Mucosa of descending colon (tissue), 3 donors: ENCODE results near the gene CLDN2. TPM values are rescaled to one million over a fixed set of nuclear protein-coding genes. Genes with fewer than 3 reads are reported as not detected.

ENCODE experiments used
- ATAC-seq: fragments of 200-7000 bp; cut with Tn5 transposase; one replicate; pipeline ENCODE4 v1.9.1; 2020; ENCODE audit warnings: mild to moderate bottlenecking, moderate library complexity
- DNase-seq, 3 donors: peaks; one replicate each; pipeline ENCODE4 v3.0.0-alpha.2; 2020
- H3K36me3 ChIP-seq: fragments of 200-600 bp; one replicate; pipeline ENCODE4 v1.8.0; 2021; ENCODE audit warnings: low read depth, mild to moderate bottlenecking
- H3K4me1 ChIP-seq: fragments of 200-600 bp; one replicate; pipeline ENCODE4 v1.8.0; 2021; ENCODE audit warnings: low read depth, mild to moderate bottlenecking
- H3K4me3 ChIP-seq: fragments of 200-600 bp; one replicate; pipeline ENCODE4 v1.8.0; 2021; ENCODE audit warnings: mild to moderate bottlenecking
- H3K9me3 ChIP-seq: fragments of 200-600 bp; one replicate; pipeline ENCODE4 v1.8.0; 2021; ENCODE audit warnings: mild to moderate bottlenecking
- CTCF ChIP-seq: fragments of 200-600 bp; IDR thresholded peaks from one replicate; pipeline ENCODE4 v1.8.0; 2022; ENCODE audit warnings: antibody characterized with exemption, mild to moderate bottlenecking
- intact Hi-C, 2 donors: fragments of 100-400 bp; cut with DNase I in 1 of 2; cut with micrococcal nuclease in 1 of 2; formaldehyde crosslinking; loops; one replicate each; pipeline versions ENCODE4 v1.11.0 to v1.11.1; 2022; cut with DNase I, micrococcal nuclease
- total RNA-seq, 3 donors: library from RNA; stranded (reverse); fragmentation: NEBNext Ultra II Directional in 2 of 3; extraction: Animal tissue kit (Norgen Biotek cat#: 25700) in 2 of 3; gene quantifications; one replicate each; pipeline versions ENCODE4 v1.2.1 to v1.2.4, GENCODE V29; 2021 to 2023
- donor health status: DM: no; HTN: no; CAD: no; lungs with moderate emphysema.
- donor health status: DM: no; HTN: no; CAD: no.
- donor health status: DM: no; HTN: yes; CAD: no.

Gene CLDN2
- total RNA-seq, 3 donors from 2014 or later: 0.09 to 0.70 (median 0.22) TPM

GRCh38 chrX:106903856-106904528 lies 16.2 kb upstream of the CLDN2 start:
- Histone ChIP-seq H3K4me1 (no peaks in the 10 kb centered on the region), H3K4me3 (no peak overlapping the region), H3K36me3 (no peaks in the 10 kb centered on the region), H3K9me3 (no peaks in the 10 kb centered on the region)
- TF ChIP-seq CTCF: no peak
- DNase-seq (no peak), ATAC-seq (no peak)
- intact Hi-C loops: no loop called here

DNA sequence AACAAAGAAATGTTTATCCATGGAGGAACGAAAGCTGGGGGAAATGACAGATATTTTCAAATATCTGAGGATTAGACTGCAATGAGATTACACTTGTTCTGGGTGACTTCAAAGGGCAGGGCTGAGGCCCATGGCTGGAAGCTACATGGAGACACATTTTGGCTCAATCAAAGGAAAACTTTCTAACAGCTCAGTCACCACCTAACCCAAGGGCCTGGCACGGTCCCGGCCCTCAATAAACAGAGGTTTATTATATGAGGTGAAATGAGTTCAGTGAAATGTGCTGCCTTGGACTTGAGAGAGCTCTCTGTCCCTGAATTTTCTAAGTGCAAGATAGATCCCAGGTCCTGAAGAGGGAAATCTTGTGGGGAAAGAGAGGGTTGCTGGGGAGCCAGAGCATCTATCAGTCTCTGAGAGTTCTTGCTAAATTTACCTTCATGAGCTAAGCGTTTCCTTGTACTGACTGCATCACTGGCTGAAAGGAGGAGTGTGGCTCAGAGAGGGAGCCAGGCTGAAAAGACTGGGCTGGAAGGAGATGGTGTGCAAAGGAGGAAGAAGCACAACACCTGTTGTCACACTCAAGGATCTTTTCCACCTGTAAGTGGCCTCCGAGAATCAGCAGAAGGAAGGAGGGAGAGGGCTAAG lies 15.0 kb upstream of the CLDN2 start:
- peak in 1 of 3 donors; percentile 8 for DNase-seq
- Histone ChIP-seq H3K36me3 (no peaks in the 10 kb centered on the region), H3K9me3 (no peaks in the 10 kb centered on the region), H3K4me1 (no peaks in the 10 kb centered on the region), H3K4me3 (no peak overlapping the region)
- no peak for TF ChIP-seq CTCF
- ATAC-seq: peak; percentile 63
- intact Hi-C loops: no loop called here

GRCh38 chrX:106906361-106906760 lies 13.8 kb upstream of the CLDN2 start:
- ATAC-seq: peak; percentile 69
- no peaks in the 10 kb centered on the region for H3K4me1 ChIP-seq

DNA sequence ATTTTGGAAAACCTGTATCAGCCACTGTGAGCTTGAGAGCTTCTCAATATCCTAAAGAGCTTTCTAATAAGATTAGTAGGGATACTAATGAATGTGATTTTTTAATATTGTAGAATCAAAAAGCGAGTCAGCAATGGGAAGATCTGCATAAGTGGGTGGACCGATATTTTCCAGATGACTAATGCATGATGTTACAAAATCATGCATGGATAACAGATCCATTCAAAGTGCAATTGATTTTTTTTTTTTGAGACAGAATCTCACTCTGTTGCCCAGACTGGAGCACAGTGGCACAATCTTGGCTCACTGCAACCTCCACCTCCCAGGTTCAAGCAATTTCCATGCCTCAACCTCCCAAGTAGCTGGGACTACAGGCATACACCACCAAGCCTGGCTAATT lies 7.3 kb upstream of the CLDN2 start:
- intact Hi-C loops: no loop called here
- DNase-seq (no peak), ATAC-seq (no peak)
- Histone ChIP-seq H3K9me3 (no peaks in the 10 kb centered on the region), H3K36me3 (no peaks in the 10 kb centered on the region), H3K4me1 (no peaks in the 10 kb centered on the region), H3K4me3 (no peak overlapping the region)
- no peak for TF ChIP-seq CTCF

More at GRCh38 chrX:106906361-106906760, 13.8 kb upstream of the CLDN2 start:
- Histone ChIP-seq H3K36me3 (no peaks in the 10 kb centered on the region), H3K9me3 (no peaks in the 10 kb centered on the region), H3K4me3 (no peak overlapping the region)
- DNase-seq: peak in 1 of 3 donors; percentile 30
- intact Hi-C loops: no loop called here
- no peak for TF ChIP-seq CTCF

DNA sequence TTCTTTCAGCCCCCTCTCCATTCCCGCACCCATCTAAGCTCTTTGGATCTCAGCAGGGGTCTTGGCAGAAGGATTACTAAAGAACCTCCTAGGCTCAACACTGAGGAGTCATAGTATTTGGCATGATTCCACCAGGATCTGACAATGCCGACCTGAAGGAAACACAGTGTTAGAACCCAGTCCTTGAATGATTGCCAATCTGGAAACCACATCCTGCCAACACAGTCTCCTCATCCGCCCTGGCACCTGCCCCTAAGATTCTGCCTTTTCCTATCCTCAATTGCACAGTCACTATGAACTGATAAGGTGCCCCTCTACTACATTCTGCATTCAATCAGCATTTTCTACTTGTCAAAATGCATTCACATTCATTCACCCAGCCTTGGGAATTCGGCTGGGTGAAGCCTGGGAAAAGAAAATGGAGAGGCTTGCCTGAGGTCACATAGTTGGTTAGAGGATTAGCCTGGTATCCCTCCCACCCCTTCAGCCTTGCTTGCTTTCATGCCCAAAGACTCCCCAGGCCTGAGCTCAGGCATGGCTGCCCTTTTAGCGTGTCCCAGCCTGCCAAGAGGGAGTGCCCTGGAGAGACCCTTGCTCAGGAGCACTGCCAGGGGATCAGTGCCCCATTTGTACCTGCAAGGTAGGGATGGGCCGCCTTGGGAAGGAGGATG lies 2.2 kb upstream of the CLDN2 start:
- intact Hi-C loops: no loop called here
- H3K4me3 ChIP-seq: no peak overlapping the region
- no peaks in the 10 kb centered on the region for H3K36me3 ChIP-seq
- ATAC-seq (peak; percentile 45), DNase-seq (no peak)
- no peaks in the 10 kb centered on the region for H3K4me1 ChIP-seq
- no peak for TF ChIP-seq CTCF
- no peaks in the 10 kb centered on the region for H3K9me3 ChIP-seq
